HL-60 (cell line): ENCODE measurements around the gene ESR1.

Experiments
- DNase-seq, 2 experiments: peaks; one replicate each; pipeline ENCODE4 v3.0.0-alpha.2; 2010 to 2020; ENCODE audit warnings: low read depth in 1 of 2, low spot score in 1 of 2
- H3K27ac ChIP-seq: fragments of 250-450 bp; sonication (Bioruptor Pico); replicated peaks from 2 replicates; pipeline ENCODE4 v1.5.1; 2020; ENCODE audit warnings: mild to moderate bottlenecking, moderate library complexity
- H3K27me3 ChIP-seq: fragments of 250-450 bp; sonication (Bioruptor Pico); 2 replicates; pipeline ENCODE4 v1.5.1; 2021; ENCODE audit warnings: mild to moderate bottlenecking, moderate library complexity; ENCODE audit not compliant: insufficient read depth, poor library complexity, severe bottlenecking
- H3K4me3 ChIP-seq: replicated peaks from 2 replicates; pipeline ENCODE4 v1.5.1; 2011; ENCODE audit warnings: mild to moderate bottlenecking, control low read depth, low read length; ENCODE audit not compliant: insufficient read depth
- GABPA ChIP-seq: IDR thresholded peaks from 2 replicates; pipeline ENCODE4 v1.6.1; 2012; ENCODE audit warnings: low read depth
- POLR2AphosphoS5 ChIP-seq: IDR thresholded peaks from 2 replicates; pipeline ENCODE4 v1.6.1; 2012; ENCODE audit warnings: low read depth
- REST ChIP-seq: IDR thresholded peaks from 2 replicates; pipeline ENCODE4 v1.6.1; 2012; ENCODE audit warnings: low read depth; ENCODE audit not compliant: insufficient replicate concordance
- SPI1 ChIP-seq: IDR thresholded peaks from 2 replicates; pipeline ENCODE4 v1.6.1; 2012; ENCODE audit warnings: low read depth, mild to moderate bottlenecking, borderline replicate concordance
- TF ChIP-seq, protein P1 (sequence below): IDR thresholded peaks from one replicate; pipeline ENCODE4 v1.5.1; 2011; ENCODE audit warnings: low read length, control low read depth, inconsistent platforms; ENCODE audit not compliant: insufficient read depth

ESR1 gene

GRCh38 chr6:152173321-152173720, 365.8 kb downstream of the ESR1 start:
- Histone ChIP-seq H3K27ac (no peak overlapping the region), H3K27me3 (no peaks in the 10 kb centered on the region), H3K4me3 (no peak overlapping the region)
- no peak for TF ChIP-seq REST
- TF ChIP-seq GABPA, result no peak
- TF ChIP-seq POLR2AphosphoS5, result no peak
- no peak for TF ChIP-seq SPI1
- TF ChIP-seq, protein P1, sequence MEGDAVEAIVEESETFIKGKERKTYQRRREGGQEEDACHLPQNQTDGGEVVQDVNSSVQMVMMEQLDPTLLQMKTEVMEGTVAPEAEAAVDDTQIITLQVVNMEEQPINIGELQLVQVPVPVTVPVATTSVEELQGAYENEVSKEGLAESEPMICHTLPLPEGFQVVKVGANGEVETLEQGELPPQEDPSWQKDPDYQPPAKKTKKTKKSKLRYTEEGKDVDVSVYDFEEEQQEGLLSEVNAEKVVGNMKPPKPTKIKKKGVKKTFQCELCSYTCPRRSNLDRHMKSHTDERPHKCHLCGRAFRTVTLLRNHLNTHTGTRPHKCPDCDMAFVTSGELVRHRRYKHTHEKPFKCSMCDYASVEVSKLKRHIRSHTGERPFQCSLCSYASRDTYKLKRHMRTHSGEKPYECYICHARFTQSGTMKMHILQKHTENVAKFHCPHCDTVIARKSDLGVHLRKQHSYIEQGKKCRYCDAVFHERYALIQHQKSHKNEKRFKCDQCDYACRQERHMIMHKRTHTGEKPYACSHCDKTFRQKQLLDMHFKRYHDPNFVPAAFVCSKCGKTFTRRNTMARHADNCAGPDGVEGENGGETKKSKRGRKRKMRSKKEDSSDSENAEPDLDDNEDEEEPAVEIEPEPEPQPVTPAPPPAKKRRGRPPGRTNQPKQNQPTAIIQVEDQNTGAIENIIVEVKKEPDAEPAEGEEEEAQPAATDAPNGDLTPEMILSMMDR, result no peak
- no peak for DNase-seq

DNA sequence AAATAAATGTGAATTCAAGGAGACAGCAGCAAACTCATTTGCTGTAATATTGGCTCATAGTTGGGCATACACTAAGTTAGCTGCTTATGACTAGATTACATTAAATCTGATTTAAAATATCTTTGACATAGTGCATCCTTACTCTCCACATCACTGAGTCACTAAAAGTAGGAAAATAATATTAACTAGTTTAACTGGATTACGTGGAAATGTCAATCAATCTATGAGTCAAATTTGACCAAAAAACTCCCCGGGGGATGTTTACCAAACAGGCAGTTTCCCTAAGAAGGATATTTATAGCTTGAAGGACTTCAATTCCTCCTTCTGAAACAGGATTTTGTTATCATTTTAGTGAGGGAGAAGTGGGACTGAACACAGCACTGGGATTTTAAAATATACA, 366.5 kb downstream of the ESR1 start:
- no peak overlapping the region for H3K4me3 ChIP-seq
- H3K27ac ChIP-seq, result no peak overlapping the region
- DNase-seq, result no peak
- TF ChIP-seq SPI1 (no peak), REST (no peak), GABPA (no peak), POLR2AphosphoS5 (no peak)
- TF ChIP-seq, protein P1, result no peak
- no peaks in the 10 kb centered on the region for H3K27me3 ChIP-seq

DNA sequence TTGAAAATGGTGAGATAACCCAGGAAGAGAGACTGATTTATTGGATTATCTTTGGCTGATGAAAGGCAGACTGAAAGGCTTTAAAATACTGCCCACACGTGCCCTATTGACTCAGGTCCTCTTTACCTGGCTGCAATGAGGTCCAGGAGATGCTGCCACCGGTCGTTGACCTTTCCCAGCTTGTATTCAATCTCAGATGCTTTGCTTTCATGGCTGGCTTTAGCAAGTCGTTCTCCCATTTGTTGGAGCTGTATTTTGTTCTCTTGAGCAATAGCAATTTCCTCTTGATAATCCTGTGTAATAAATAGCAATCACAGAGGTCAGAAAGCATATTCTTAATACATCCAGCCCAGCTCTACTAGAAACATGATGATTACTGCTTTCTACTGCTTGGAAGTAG, 368.8 kb downstream of the ESR1 start:
- Histone ChIP-seq H3K4me3 (no peak overlapping the region), H3K27ac (no peak overlapping the region), H3K27me3 (no peaks in the 10 kb centered on the region)
- TF ChIP-seq GABPA (no peak), SPI1 (no peak), POLR2AphosphoS5 (no peak), REST (no peak)
- TF ChIP-seq, protein P1, result no peak
- DNase-seq, result no peak
